Trophoblast cell (in vitro differentiated cells and primary cell): ENCODE measurements around the gene MUC5B.
A peak's percentile ranks its signal among the peaks of the same experiment; 100 is the strongest.

ENCODE experiments used
- DNase-seq, 2 donors: peaks; one replicate each; pipeline ENCODE4 v3.0.0-alpha.2; 2016
- H2AFZ ChIP-seq: 2 replicates; pipeline ENCODE4 v1.6.1; 2013; ENCODE audit warnings: low read length, moderate library complexity, mild to moderate bottlenecking; ENCODE audit not compliant: insufficient read depth, poor library complexity
- H2AK5ac ChIP-seq: 2 replicates; pipeline ENCODE4 v1.6.1; 2013; ENCODE audit warnings: mild to moderate bottlenecking, low read length
- H2BK120ac ChIP-seq: 2 replicates; pipeline ENCODE4 v1.6.1; 2013; ENCODE audit warnings: low read length, mild to moderate bottlenecking, moderate library complexity; ENCODE audit not compliant: insufficient read depth, poor library complexity
- H2BK12ac ChIP-seq: 2 replicates; pipeline ENCODE4 v1.6.1; 2013; ENCODE audit warnings: mild to moderate bottlenecking, low read length, moderate library complexity
- H2BK5ac ChIP-seq: 2 replicates; pipeline ENCODE4 v1.6.1; 2013; ENCODE audit warnings: low read length, low read depth, moderate library complexity, mild to moderate bottlenecking; ENCODE audit not compliant: poor library complexity
- H3K14ac ChIP-seq: 2 replicates; pipeline ENCODE4 v1.6.1; 2013; ENCODE audit warnings: mild to moderate bottlenecking, low read length
- H3K18ac ChIP-seq: 2 replicates; pipeline ENCODE4 v1.6.1; 2013; ENCODE audit warnings: mild to moderate bottlenecking, low read length
- H3K23ac ChIP-seq: 2 replicates; pipeline ENCODE4 v1.6.1; 2013; ENCODE audit warnings: low read length
- H3K27ac ChIP-seq: 2 replicates; pipeline ENCODE4 v1.5.1; 2013; ENCODE audit warnings: low read depth, mild to moderate bottlenecking, inconsistent platforms, low read length, moderate library complexity
- H3K27me3 ChIP-seq: 2 replicates; pipeline ENCODE4 v1.6.1; 2013; ENCODE audit warnings: inconsistent platforms, mild to moderate bottlenecking, low read length, moderate library complexity; ENCODE audit not compliant: insufficient read depth
- H3K36me3 ChIP-seq, 2 experiments: 1 replicate in 1 of 2; 2 replicates in 1 of 2; pipeline ENCODE4 v1.6.1; 2013; ENCODE audit warnings: low read length in 2 of 2, mild to moderate bottlenecking in 2 of 2, moderate library complexity in 1 of 2; ENCODE audit not compliant: insufficient read depth in 2 of 2, control insufficient read depth in 1 of 2
- H3K4ac ChIP-seq: 2 replicates; pipeline ENCODE4 v1.6.1; 2013; ENCODE audit warnings: low read depth, mild to moderate bottlenecking, low read length, moderate library complexity
- H3K4me1 ChIP-seq, 2 experiments: 1 replicate in 1 of 2; 2 replicates in 1 of 2; pipeline ENCODE4 v1.6.1; 2013; ENCODE audit warnings: low read length in 2 of 2, mild to moderate bottlenecking in 2 of 2, moderate library complexity in 1 of 2; ENCODE audit not compliant: insufficient read depth in 2 of 2, control insufficient read depth in 1 of 2
- H3K4me2 ChIP-seq: 2 replicates; pipeline ENCODE4 v1.6.1; 2013; ENCODE audit warnings: inconsistent platforms, mild to moderate bottlenecking, low read length, moderate library complexity
- H3K4me3 ChIP-seq: 2 replicates; pipeline ENCODE4 v1.5.1; 2013; ENCODE audit warnings: mild to moderate bottlenecking, low read depth, low read length, inconsistent platforms
- H3K79me1 ChIP-seq: one replicate; pipeline ENCODE4 v1.6.1; 2013; ENCODE audit warnings: low read length
- H3K79me2 ChIP-seq: 2 replicates; pipeline ENCODE4 v1.6.1; 2013; ENCODE audit warnings: low read length, mild to moderate bottlenecking; ENCODE audit not compliant: control insufficient read depth, insufficient read depth, poor library complexity
- H3K9ac ChIP-seq: 2 replicates; pipeline ENCODE4 v1.6.1; 2013; ENCODE audit warnings: mild to moderate bottlenecking, low read length
- H3K9me3 ChIP-seq: 2 replicates; pipeline ENCODE4 v1.6.1; 2013; ENCODE audit warnings: low read depth, mild to moderate bottlenecking, control low read depth, inconsistent platforms, low read length; ENCODE audit not compliant: insufficient read depth
- H4K12ac ChIP-seq: 2 replicates; pipeline ENCODE4 v1.6.1; 2013; ENCODE audit warnings: low read depth, mild to moderate bottlenecking, low read length, moderate library complexity
- H4K8ac ChIP-seq: 2 replicates; pipeline ENCODE4 v1.6.1; 2013; ENCODE audit warnings: low read depth, mild to moderate bottlenecking, low read length, moderate library complexity
- H4K91ac ChIP-seq: one replicate; pipeline ENCODE4 v1.6.1; 2013; ENCODE audit warnings: low read depth, mild to moderate bottlenecking, low read length, moderate library complexity
- WGBS: extraction: QIAGEN DNeasy Blood & Tissue Kit; methylation state at CpG from one replicate; pipeline ENCODE4 v1.1.7; 2013; ENCODE audit warnings: missing lambda C conversion rate; ENCODE audit not compliant: insufficient read length, insufficient coverage; ENCODE audit errors: extremely low coverage; 5-methylcytosine and 5-hydroxymethylcytosine counted together

MUC5B gene

DNA sequence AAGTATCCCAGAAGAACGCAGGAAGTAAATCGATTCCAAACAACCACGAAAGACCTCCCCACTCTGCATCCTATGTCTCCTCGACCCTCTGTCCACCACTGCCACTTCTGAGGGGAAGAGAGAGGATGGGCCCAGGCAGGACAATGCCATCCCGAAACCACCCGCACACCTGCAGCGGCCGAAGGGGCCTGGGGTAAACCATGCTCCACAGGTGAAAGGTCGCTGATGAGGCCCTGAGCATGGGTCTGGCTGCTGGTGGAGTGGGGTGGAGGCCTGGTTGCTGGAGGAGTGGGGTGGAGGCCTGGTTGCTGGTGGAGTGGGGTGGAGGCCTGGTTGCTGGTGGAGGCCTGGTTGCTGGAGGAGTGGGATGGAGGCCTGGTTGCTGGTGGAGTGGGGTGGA, 73.4 kb downstream of the MUC5B start:
- Histone ChIP-seq H3K27me3 (no peaks in the 10 kb centered on the region), H2BK5ac (no peak overlapping the region), H3K27ac (no peak overlapping the region), H3K4ac (no peak overlapping the region), H4K8ac (no peak overlapping the region), H2BK120ac (no peak overlapping the region), H3K23ac (no peak overlapping the region), H3K4me1 (peaks cover 6% of the 10 kb centered on the region in 2 experiments), H3K14ac (no peak overlapping the region), H3K4me2 (no peak overlapping the region), H3K79me1 (no peaks in the 10 kb centered on the region), H2AK5ac (no peak overlapping the region), H2AFZ (no peak overlapping the region), H3K9ac (no peak overlapping the region), H3K9me3 (peaks cover 4% of the 10 kb centered on the region), H2BK12ac (no peak overlapping the region), H3K36me3 (peaks cover 49 to 54% of the 10 kb centered on the region in 2 experiments), H3K18ac (no peak overlapping the region), H3K4me3 (no peak overlapping the region), H4K91ac (no peak overlapping the region), H3K79me2 (peaks cover 5% of the 10 kb centered on the region), H4K12ac (no peak overlapping the region)
- no peak for DNase-seq
- no CpG with 5 or more reads among the region's 9 CpGs for WGBS

DNA sequence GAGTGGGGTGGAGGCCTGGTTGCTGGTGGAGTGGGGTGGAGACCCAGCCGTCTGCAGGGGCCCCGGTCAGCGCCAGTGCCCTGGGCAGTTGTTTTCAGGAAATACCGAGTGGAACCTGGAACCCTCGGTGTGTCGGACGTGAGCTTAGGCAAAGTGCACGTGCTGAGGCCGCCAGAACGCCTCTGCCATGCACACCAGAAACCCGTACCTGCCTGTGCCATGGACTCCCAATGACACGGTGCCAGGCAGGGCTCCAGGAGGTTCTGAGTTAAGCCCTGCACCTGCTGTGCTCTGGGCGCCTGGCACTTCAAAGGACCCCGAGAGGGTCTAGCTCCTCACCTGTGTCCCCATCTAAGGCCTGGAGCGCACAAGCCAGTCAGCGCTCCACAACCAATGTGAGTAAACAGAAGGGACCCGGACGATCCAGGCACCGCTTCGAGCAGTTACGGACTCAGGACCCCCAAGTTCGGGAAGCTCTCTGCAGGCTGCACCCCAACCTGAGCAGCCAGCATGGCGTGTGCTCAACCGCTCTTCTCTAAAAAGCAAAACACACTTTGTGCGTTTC, 74.2 kb downstream of the MUC5B start:
- Histone ChIP-seq H3K18ac (no peak overlapping the region), H4K8ac (no peak overlapping the region), H2BK120ac (no peak overlapping the region), H3K4ac (no peak overlapping the region), H4K91ac (no peak overlapping the region), H3K79me1 (no peaks in the 10 kb centered on the region), H3K4me2 (no peak overlapping the region), H3K79me2 (peaks cover 5% of the 10 kb centered on the region), H2AFZ (no peak overlapping the region), H3K14ac (no peak overlapping the region), H2BK5ac (no peak overlapping the region), H4K12ac (no peak overlapping the region), H3K9ac (no peak overlapping the region), H3K9me3 (peaks cover 4% of the 10 kb centered on the region), H3K27me3 (no peaks in the 10 kb centered on the region), H3K23ac (no peak overlapping the region), H3K4me1 (peaks cover 6% of the 10 kb centered on the region in 2 experiments), H3K36me3 (peaks cover 46 to 52% of the 10 kb centered on the region in 2 experiments), H3K4me3 (no peak overlapping the region), H3K27ac (no peak overlapping the region), H2BK12ac (no peak overlapping the region), H2AK5ac (no peak overlapping the region)
- DNase-seq: no peak
- no CpG with 5 or more reads among the region's 25 CpGs for WGBS

DNA sequence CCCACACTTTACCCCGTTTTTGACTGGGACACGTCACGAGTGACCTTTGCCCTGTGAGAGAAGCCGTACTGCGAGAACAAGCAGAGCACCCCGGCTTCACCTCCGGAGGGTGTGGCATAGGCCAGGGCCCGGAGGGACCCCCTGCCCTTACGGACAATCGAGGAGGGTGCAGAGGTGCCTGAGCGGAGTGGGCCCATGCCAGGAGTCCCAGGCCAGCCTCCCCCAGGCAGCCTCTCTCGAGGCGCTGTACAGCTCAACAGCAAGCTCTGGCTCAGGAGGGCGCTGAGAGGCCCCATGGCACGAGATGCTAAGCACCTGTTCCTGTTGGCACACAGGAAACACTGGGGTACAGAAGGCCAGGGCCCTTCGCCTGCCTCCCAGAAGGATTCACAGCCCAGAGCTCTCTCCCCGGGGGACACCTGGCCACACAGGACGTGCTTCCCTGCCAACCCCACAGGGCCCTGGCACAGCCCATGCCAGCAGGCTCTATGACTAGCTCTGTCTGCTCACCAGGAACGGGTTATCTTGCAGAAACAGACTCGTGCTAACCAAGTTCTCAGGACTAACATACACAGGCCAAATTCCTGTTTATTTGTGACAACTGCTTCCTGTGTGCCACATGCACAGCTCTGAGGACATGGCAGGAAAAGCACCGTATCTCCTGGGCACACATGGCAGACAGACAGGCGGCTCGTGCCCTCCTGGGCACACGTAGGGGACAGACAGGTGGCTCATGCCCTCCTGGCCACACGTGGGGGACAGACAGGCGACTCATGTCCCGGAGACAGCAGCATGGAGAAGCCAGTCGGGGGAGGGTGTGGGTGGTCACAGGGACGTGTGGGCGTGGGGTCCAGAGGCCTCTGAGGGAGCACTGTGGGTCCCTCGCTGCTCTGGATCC, 75.0 kb downstream of the MUC5B start:
- Histone ChIP-seq H3K23ac (peak overlapping the region; percentile 27), H3K9me3 (peaks cover 4% of the 10 kb centered on the region), H2BK5ac (no peak overlapping the region), H3K36me3 (peaks cover 42 to 46% of the 10 kb centered on the region in 2 experiments), H3K79me1 (no peaks in the 10 kb centered on the region), H2BK12ac (no peak overlapping the region), H3K27me3 (no peaks in the 10 kb centered on the region), H3K4me2 (no peak overlapping the region), H2BK120ac (no peak overlapping the region), H2AFZ (no peak overlapping the region), H3K18ac (no peak overlapping the region), H4K91ac (no peak overlapping the region), H3K14ac (no peak overlapping the region), H2AK5ac (no peak overlapping the region), H4K12ac (no peak overlapping the region), H4K8ac (no peak overlapping the region), H3K4me1 (peaks cover 6% of the 10 kb centered on the region in 2 experiments), H3K79me2 (peaks cover 5% of the 10 kb centered on the region), H3K27ac (no peak overlapping the region), H3K4ac (peak overlapping the region; percentile 13), H3K4me3 (peak overlapping the region; percentile 7), H3K9ac (no peak overlapping the region)
- DNase-seq: no peak
- WGBS: no CpG with 5 or more reads among the region's 31 CpGs

DNA sequence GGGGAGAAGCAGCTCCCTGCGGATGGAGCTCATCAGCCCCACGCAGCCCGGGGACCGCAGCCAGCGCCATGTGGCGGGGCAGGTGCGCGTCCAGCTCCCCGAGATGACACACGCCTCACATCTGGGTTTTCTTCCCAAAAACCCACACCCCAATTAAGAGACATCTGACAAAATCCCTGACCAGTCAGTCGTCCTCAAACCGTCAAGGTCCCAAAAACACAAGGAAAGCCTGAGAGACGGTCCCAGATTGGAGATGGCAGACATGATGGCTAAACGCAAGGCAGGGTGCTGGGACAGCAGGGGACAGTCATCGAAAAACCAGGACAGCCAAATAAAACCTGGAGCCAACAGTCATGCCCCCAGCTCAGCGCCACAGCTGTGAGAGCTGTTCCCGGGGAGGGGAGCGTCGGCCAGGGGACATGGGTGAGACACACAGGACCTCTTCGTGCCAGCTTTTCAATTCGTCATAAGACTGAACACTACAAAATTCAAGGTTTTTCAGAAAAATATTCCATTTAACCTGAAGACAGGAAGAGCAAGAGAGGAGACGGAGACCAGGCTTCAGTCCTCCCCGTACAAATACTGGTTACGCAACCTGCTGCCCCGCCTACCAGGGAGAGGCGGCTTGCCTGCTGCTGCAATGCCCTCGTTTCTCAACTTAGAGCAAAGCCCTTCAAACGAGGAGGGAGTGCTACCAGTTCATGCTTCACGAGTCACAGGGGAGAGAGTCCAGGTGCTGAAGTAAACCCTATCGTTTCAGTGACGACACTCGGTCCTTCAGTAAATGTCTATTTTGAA, 76.0 kb downstream of the MUC5B start:
- no peak overlapping the region for H4K91ac ChIP-seq
- peak overlapping the region; percentile 44 for H3K4ac ChIP-seq
- H2BK120ac ChIP-seq: no peak overlapping the region
- no peak overlapping the region for H4K8ac ChIP-seq
- H3K4me1 ChIP-seq: peaks cover 6 to 10% of the 10 kb centered on the region in 2 experiments
- no CpG with 5 or more reads among the region's 32 CpGs for WGBS
- no peaks in the 10 kb centered on the region for H3K27me3 ChIP-seq
- H3K36me3 ChIP-seq: peaks cover 32 to 41% of the 10 kb centered on the region in 2 experiments
- no peak overlapping the region for H3K4me3 ChIP-seq
- H2AFZ ChIP-seq: no peak overlapping the region
- peaks cover 6% of the 10 kb centered on the region for H3K9me3 ChIP-seq
- H3K14ac ChIP-seq: no peak overlapping the region
- H4K12ac ChIP-seq: peak overlapping the region; percentile 17
- H3K23ac ChIP-seq: no peak overlapping the region
- no peak overlapping the region for H2AK5ac ChIP-seq
- no peak overlapping the region for H3K27ac ChIP-seq
- peaks cover 5% of the 10 kb centered on the region for H3K79me2 ChIP-seq
- H3K79me1 ChIP-seq: no peaks in the 10 kb centered on the region
- peak overlapping the region; percentile 41 for H3K18ac ChIP-seq
- peak; percentile 76 to 92 for DNase-seq
- peak overlapping the region; percentile 26 for H2BK5ac ChIP-seq
- peak overlapping the region; percentile 17 for H3K4me2 ChIP-seq
- H3K9ac ChIP-seq: no peak overlapping the region
- no peak overlapping the region for H2BK12ac ChIP-seq
